HFFc6 (cell line): ENCODE results near the gene GNAT1. TPM values are rescaled to one million over a fixed set of nuclear protein-coding genes. Genes with fewer than 3 reads are reported as not detected.

Experiments used
- DNase-seq: peaks from one replicate; pipeline ENCODE4 v3.0.0-alpha.2; 2018
- H3K27ac Mint-ChIP-seq: 2 replicates; pipeline ENCODE4 v1.8.0; 2020; ENCODE audit warnings: mild to moderate bottlenecking, mixed read lengths
- H3K27me3 Mint-ChIP-seq: 2 replicates; pipeline ENCODE4 v1.8.0; 2021; ENCODE audit warnings: mild to moderate bottlenecking, moderate library complexity, mixed read lengths; ENCODE audit not compliant: insufficient read depth
- H3K36me3 Mint-ChIP-seq: 2 replicates; pipeline ENCODE4 v1.8.0; 2021; ENCODE audit warnings: low read depth, mixed read lengths
- H3K4me1 Mint-ChIP-seq: 2 replicates; pipeline ENCODE4 v1.8.0; 2020; ENCODE audit warnings: low read depth, mixed read lengths
- H3K4me3 Mint-ChIP-seq: 2 replicates; pipeline ENCODE4 v1.8.0; 2020; ENCODE audit warnings: mild to moderate bottlenecking, moderate library complexity, mixed read lengths
- H3K9me3 Mint-ChIP-seq: 2 replicates; pipeline ENCODE4 v1.8.0; 2020; ENCODE audit warnings: mild to moderate bottlenecking, mixed read lengths
- CTCF ChIP-seq: fragments of 200-600 bp; sonication (generic); IDR thresholded peaks from 2 replicates; pipeline ENCODE4 v1.5.0; 2021; ENCODE audit warnings: antibody characterized with exemption, mild to moderate bottlenecking
- total RNA-seq, 6 experiments: library from RNA; stranded (reverse); fragmentation: NEBNext Ultra II Directional; extraction: Animal tissue kit (Norgen Biotek cat#: 25700); gene quantifications; 2 replicates in 1 of 6; 3 replicates in 5 of 6; pipeline ENCODE4 v1.2.3, GENCODE V29; 2021

GNAT1 gene
- total RNA-seq, 6 experiments from 2014 or later: not detected

- no peak for DNase-seq
- H3K27me3 Mint-ChIP-seq: no peaks in the 10 kb centered on the region; the same call in 1 of the 2 replicates
- no peaks in the 10 kb centered on the region for H3K9me3 Mint-ChIP-seq
- H3K27ac Mint-ChIP-seq: peak overlapping the region; percentile 88
- peaks cover 53% of the 10 kb centered on the region for H3K4me1 Mint-ChIP-seq
- H3K4me3 Mint-ChIP-seq: no peak overlapping the region
- H3K36me3 Mint-ChIP-seq: no peaks in the 10 kb centered on the region
- TF ChIP-seq CTCF: no peak
Measured at GRCh38 chr3:50169858-50170257, 21.6 kb upstream of the GNAT1 start.

GRCh38 chr3:50170689-50171088, 20.7 kb upstream of the GNAT1 start:
- no peaks in the 10 kb centered on the region for H3K36me3 Mint-ChIP-seq
- TF ChIP-seq CTCF: no peak
- peak; percentile 84 for DNase-seq
- H3K27ac Mint-ChIP-seq: peak overlapping the region; percentile 88
- peaks cover 1% of the 10 kb centered on the region; the same call in 1 of the 2 replicates for H3K27me3 Mint-ChIP-seq
- H3K9me3 Mint-ChIP-seq: no peaks in the 10 kb centered on the region
- H3K4me3 Mint-ChIP-seq: no peak overlapping the region
- peaks cover 45% of the 10 kb centered on the region for H3K4me1 Mint-ChIP-seq

- peaks cover 1% of the 10 kb centered on the region; the same call in 1 of the 2 replicates for H3K27me3 Mint-ChIP-seq
- no peak overlapping the region for H3K4me3 Mint-ChIP-seq
- no peak for TF ChIP-seq CTCF
- H3K27ac Mint-ChIP-seq: peak overlapping the region; percentile 51
- no peaks in the 10 kb centered on the region for H3K36me3 Mint-ChIP-seq
- no peaks in the 10 kb centered on the region for H3K9me3 Mint-ChIP-seq
- peaks cover 34% of the 10 kb centered on the region for H3K4me1 Mint-ChIP-seq
- no peak for DNase-seq
Measured at GRCh38 chr3:50171540-50172301, 19.7 kb upstream of the GNAT1 start.

DNA sequence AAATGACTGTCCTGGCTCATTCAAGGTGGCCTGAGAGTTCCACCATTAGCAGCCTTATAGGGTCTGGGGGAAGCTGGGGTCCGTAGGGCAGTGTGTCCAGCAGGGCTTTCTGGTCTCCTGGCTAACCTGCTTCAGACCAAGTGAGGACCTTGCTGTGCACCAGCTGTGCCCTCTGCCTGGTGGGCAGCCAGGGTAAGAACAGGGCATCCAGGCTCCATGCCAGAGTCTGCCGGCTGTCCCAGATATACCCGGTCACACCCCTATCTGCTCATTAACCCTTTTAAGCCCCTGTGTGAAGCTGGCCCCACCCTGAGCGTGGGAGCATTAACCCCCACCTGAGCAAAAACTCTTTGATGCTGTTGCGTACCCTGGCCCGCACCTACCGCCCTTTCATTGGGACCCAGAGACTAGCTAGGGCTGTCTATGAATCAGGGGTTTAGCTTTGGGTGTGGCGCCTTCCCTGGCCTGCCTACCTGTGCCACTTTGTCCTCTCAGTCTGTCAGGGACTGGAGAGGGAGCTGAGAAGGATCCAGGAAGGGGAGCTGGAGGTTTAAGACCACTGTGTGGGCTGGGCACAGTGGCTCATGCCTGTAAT, 18.7 kb upstream of the GNAT1 start:
- Mint-ChIP-seq H3K9me3 (no peaks in the 10 kb centered on the region), H3K27ac (peak overlapping the region; percentile 51; the same call in 1 of the 2 replicates), H3K4me3 (no peak overlapping the region), H3K4me1 (peaks cover 26% of the 10 kb centered on the region), H3K36me3 (no peaks in the 10 kb centered on the region), H3K27me3 (peaks cover 1% of the 10 kb centered on the region; the same call in 1 of the 2 replicates)
- no peak for DNase-seq
- no peak for TF ChIP-seq CTCF

DNA sequence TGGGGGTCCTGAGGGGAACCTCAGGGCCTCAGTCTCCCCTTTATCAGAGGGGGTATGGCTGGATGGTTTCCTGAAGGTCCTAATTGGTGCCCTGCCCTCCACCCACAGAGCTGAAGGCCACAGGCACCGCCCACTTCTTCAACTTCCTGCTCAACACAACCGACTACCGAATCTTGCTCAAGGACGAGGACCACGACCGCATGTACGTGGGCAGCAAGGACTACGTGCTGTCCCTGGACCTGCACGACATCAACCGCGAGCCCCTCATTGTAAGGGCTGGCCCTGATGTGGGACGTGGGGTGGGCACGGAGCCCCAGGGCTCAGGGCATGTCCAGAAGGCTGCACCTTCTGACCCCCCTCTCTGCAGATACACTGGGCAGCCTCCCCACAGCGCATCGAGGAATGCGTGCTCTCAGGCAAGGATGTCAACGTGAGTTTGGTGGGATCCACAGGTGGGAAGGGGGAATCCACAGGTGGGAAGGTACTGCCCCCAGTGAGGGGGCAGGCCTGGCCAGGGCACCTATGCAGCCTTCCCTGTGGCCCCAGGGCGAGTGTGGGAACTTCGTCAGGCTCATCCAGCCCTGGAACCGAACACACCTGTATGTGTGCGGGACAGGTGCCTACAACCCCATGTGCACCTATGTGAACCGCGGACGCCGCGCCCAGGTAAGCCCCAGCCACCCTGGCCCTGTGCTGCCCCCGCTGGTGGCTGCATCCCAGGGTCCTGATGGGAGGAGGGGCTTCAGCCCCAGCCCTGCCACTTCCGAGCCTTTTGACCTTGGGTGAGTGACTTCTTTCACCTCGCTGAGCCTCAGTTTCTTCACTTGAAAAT, 17.5 kb upstream of the GNAT1 start:
- Mint-ChIP-seq H3K9me3 (no peaks in the 10 kb centered on the region), H3K4me1 (peaks cover 15% of the 10 kb centered on the region), H3K36me3 (no peaks in the 10 kb centered on the region), H3K27ac (no peak overlapping the region), H3K27me3 (peaks cover 1% of the 10 kb centered on the region; the same call in 1 of the 2 replicates), H3K4me3 (no peak overlapping the region)
- TF ChIP-seq CTCF: no peak; the same call in 1 of the 2 replicates
- no peak for DNase-seq
